Sigmoid colon (tissue), 7 donors: ENCODE data around the gene TMEM201. TPM values are rescaled to one million over a fixed set of nuclear protein-coding genes. Genes with fewer than 3 reads are reported as not detected.

ENCODE experiments used
- DNase-seq: peaks from one replicate; pipeline ENCODE4 v3.0.0-alpha.2; 2019
- H3K27ac ChIP-seq, 4 donors: fragments of 200-600 bp; sonication (generic); one replicate each; pipeline ENCODE4 v1.5.1; 2016 to 2019; ENCODE audit warnings: mild to moderate bottlenecking in 1 of 4
- H3K27me3 ChIP-seq, 3 donors: fragments of 200-600 bp; sonication (generic); one replicate each; pipeline ENCODE4 v1.5.1; 2019; ENCODE audit warnings: mild to moderate bottlenecking in 1 of 3
- H3K36me3 ChIP-seq, 4 donors: fragments of 200-600 bp; sonication (generic); one replicate each; pipeline ENCODE4 v1.5.1; 2016 to 2019
- H3K4me1 ChIP-seq, 4 donors: fragments of 200-600 bp; sonication (generic); one replicate each; pipeline ENCODE4 v1.5.1; 2017 to 2019
- H3K4me3 ChIP-seq, 4 donors: fragments of 200-600 bp; sonication (generic); one replicate each; pipeline ENCODE4 v1.5.1; 2017 to 2019; ENCODE audit warnings: mild to moderate bottlenecking in 2 of 4, moderate library complexity in 1 of 4
- H3K9me3 ChIP-seq, 4 donors: fragments of 200-600 bp in 3 of 4; sonication (generic) in 3 of 4; one replicate each; pipeline versions ENCODE4 v1.5.1 to v1.6.1; 2013 to 2019
- CTCF ChIP-seq, 4 experiments: fragments of 450-650 bp in 3 of 4; fragments of 200-600 bp in 1 of 4; IDR thresholded peaks; one replicate each; pipeline ENCODE4 v1.5.1; 2016 to 2019; ENCODE audit warnings: antibody characterized with exemption in 4 of 4, mild to moderate bottlenecking in 3 of 4, moderate library complexity in 2 of 4
- EP300 ChIP-seq, 4 donors: sonication (generic); formaldehyde crosslinking; IDR thresholded peaks; one replicate each; pipeline ENCODE4 v1.6.1; 2017; ENCODE audit warnings: antibody characterized with exemption in 4 of 4
- POLR2A ChIP-seq, 2 donors: fragments of 450-650 bp; IDR thresholded peaks; one replicate each; pipeline ENCODE4 v1.6.1; 2016; ENCODE audit warnings: antibody characterized with exemption in 2 of 2, mild to moderate bottlenecking in 2 of 2, moderate library complexity in 2 of 2
- POLR2AphosphoS5 ChIP-seq, 4 donors: sonication (generic); formaldehyde crosslinking; IDR thresholded peaks; one replicate each; pipeline ENCODE4 v1.6.1; 2017; ENCODE audit warnings: antibody characterized with exemption in 4 of 4
- WGBS, 2 donors: extraction: QIAGEN DNeasy Blood & Tissue Kit; methylation state at CpG; one replicate each; pipeline ENCODE4 v1.1.7; 2013; 5-methylcytosine and 5-hydroxymethylcytosine counted together
- intact Hi-C: fragments of 100-400 bp; cut with DNase I; formaldehyde crosslinking; loops from one replicate; pipeline ENCODE4 v1.15.1; 2023
- polyA plus RNA-seq, 3 donors: library from polyadenylated mRNA; stranded (reverse); fragments of 200-250 nt; gene quantifications; one replicate each; pipeline ENCODE4 v1.2.3, GENCODE V29; 2013
- total RNA-seq, 4 donors: library from RNA; depleted of rRNA; stranded (reverse); fragments of >200 nt; gene quantifications; one replicate each; pipeline ENCODE4 v1.1.0, GENCODE V29; 2016
- donor health status: healthy with polysubstance abuse.
- donor health status: Bipolar disorder and iron deficiency.
- donor health status: healthy.

TMEM201 gene
- total and polyA plus RNA-seq, 7 donors: 0.23 to 7.4 (median 3.6) TPM

GRCh38 chr1:9605946-9606455, 17.3 kb downstream of the TMEM201 start:
- Histone ChIP-seq H3K9me3 (no peaks in the 10 kb centered on the region), H3K27ac (no peak overlapping the region), H3K36me3 (peaks cover 10 to 80% (median 26%) of the 10 kb centered on the region in 4 donors), H3K27me3 (no peaks in the 10 kb centered on the region), H3K4me3 (no peak overlapping the region), H3K4me1 (no peaks in the 10 kb centered on the region)
- DNase-seq: no peak
- TF ChIP-seq EP300 (IDR thresholded peaks at IDR 0.05) (no peak), POLR2AphosphoS5 (IDR thresholded peaks at IDR 0.05) (no peak), CTCF (IDR thresholded peaks at IDR 0.05) (no peak), POLR2A (IDR thresholded peaks at IDR 0.05) (no peak)
- WGBS, 2 donors: 97 to 98% methylated on average over 14 of the region's 14 CpGs
- intact Hi-C loops: no loop called here

- DNase-seq: no peak
- Histone ChIP-seq H3K36me3 (peaks cover 10 to 80% (median 21%) of the 10 kb centered on the region in 4 donors), H3K9me3 (no peaks in the 10 kb centered on the region), H3K4me3 (no peak overlapping the region), H3K27ac (no peak overlapping the region), H3K27me3 (no peaks in the 10 kb centered on the region), H3K4me1 (no peaks in the 10 kb centered on the region)
- intact Hi-C loops: no loop called here
- WGBS, 2 donors: 93 to 96% methylated on average over 21 of the region's 21 CpGs
- no peak for TF ChIP-seq EP300 (IDR thresholded peaks at IDR 0.05)
- no peak for TF ChIP-seq CTCF (IDR thresholded peaks at IDR 0.05)
- no peak for TF ChIP-seq POLR2A (IDR thresholded peaks at IDR 0.05)
- TF ChIP-seq POLR2AphosphoS5 (IDR thresholded peaks at IDR 0.05): no peak
These were observed 17.7 kb downstream of the TMEM201 start for GRCh38 chr1:9606458-9606857.

- Histone ChIP-seq H3K36me3 (peaks cover 6 to 80% (median 20%) of the 10 kb centered on the region in 4 donors), H3K4me3 (no peak overlapping the region), H3K27ac (no peak overlapping the region), H3K27me3 (no peaks in the 10 kb centered on the region), H3K9me3 (no peaks in the 10 kb centered on the region), H3K4me1 (no peaks in the 10 kb centered on the region)
- no peak for DNase-seq
- no peak for TF ChIP-seq POLR2A (IDR thresholded peaks at IDR 0.05)
- no peak for TF ChIP-seq CTCF (IDR thresholded peaks at IDR 0.05)
- no peak for TF ChIP-seq POLR2AphosphoS5 (IDR thresholded peaks at IDR 0.05)
- no peak for TF ChIP-seq EP300 (IDR thresholded peaks at IDR 0.05)
- 83 to 89% methylated on average over 10 of the region's 10 CpGs for WGBS, 2 donors
- intact Hi-C loops: no loop called here
These were observed 18.2 kb downstream of the TMEM201 start for GRCh38 chr1:9606948-9607347.

- H3K27me3 ChIP-seq: no peaks in the 10 kb centered on the region
These were observed 18.6 kb downstream of the TMEM201 start for GRCh38 chr1:9607352-9607751.

More at GRCh38 chr1:9607352-9607751, 18.6 kb downstream of the TMEM201 start:
- Histone ChIP-seq H3K9me3 (no peaks in the 10 kb centered on the region), H3K36me3 (peaks cover 6 to 80% (median 18%) of the 10 kb centered on the region in 4 donors), H3K4me3 (no peak overlapping the region), H3K27ac (no peak overlapping the region), H3K4me1 (no peaks in the 10 kb centered on the region)
- intact Hi-C loops: no loop called here
- 92 to 95% methylated on average over 19 of the region's 19 CpGs for WGBS, 2 donors
- no peak for DNase-seq
- TF ChIP-seq CTCF (IDR thresholded peaks at IDR 0.05) (no peak), POLR2A (IDR thresholded peaks at IDR 0.05) (no peak), POLR2AphosphoS5 (IDR thresholded peaks at IDR 0.05) (no peak), EP300 (IDR thresholded peaks at IDR 0.05) (no peak)
